Thyroid gland (tissue), 4 donors: ENCODE data around the gene ASPSCR1.
"Not testable (repeated sequence)": the region's sequence is repeated elsewhere in the genome, so short reads cannot be mapped to it uniquely, and the experiment has no call there.

Experiments used
- CTCF ChIP-seq, 6 experiments: fragments of 200-600 bp in 3 of 6; fragments of 450-650 bp in 3 of 6; sonication (generic) in 3 of 6; IDR thresholded peaks; one replicate each; pipeline ENCODE4 v1.5.1; 2016 to 2019; ENCODE audit warnings: antibody characterized with exemption in 6 of 6, mild to moderate bottlenecking in 2 of 6, inconsistent platforms in 1 of 6, moderate library complexity in 1 of 6
- POLR2A ChIP-seq, 2 donors: fragments of 450-650 bp; IDR thresholded peaks; one replicate each; pipeline ENCODE4 v1.6.1; 2017; ENCODE audit warnings: antibody characterized with exemption in 2 of 2, mild to moderate bottlenecking in 2 of 2, moderate library complexity in 1 of 2

- TF ChIP-seq CTCF, POLR2A (IDR thresholded peaks at IDR 0.05): not testable (repeated sequence)
Measured at GRCh38 chr17:81981511-81981910, 4.1 kb downstream of the ASPSCR1 start.
